ENCODE results near the gene ITPA.

ITPA gene

DNA sequence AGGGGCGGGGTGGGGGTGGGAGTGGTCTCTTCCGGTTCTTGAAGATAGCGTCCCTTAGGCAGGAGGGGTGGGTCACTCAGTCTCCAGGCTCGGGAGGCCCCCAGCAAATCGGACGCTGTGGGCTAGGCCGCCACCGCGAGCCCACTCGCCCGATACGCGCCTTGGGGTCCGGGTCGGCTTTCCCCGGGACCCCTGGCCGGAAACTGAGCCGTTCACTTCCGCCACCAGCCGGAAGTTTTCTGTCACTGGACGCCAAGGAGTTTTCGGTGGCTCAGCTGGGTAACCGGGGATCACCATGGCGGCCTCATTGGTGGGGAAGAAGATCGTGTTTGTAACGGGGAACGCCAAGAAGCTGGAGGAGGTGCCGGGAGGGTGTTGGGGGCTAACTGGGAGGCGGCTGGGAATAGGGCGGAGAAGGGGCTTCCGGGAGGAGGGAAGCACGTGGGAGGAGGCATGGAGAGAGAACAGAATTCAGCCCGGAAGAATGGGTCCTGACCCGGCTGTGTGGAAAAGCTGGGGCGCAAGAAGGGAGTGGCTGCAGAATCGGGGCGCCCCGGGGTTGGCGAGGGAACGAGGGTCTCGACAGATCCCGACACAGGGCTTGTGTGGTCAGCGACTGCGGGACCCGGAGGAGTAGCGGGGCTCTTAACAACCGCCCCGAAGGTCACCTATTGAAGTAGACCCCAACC is at the start of gene ITPA:
TSS of gene ITPA (plus strand) at position 242 of the 689 bp plus-strand sequence. CDS start at position 296, 54 bp downstream.
- peak; percentile 32 for DNase-seq

- no peak for DNase-seq
These were observed 48.9 kb upstream of the ITPA start for GRCh38 chr20:3160418-3160817.

GRCh38 chr20:3161316-3162079 is 47.8 kb upstream of the ITPA start:
- DNase-seq: no peak

DNA sequence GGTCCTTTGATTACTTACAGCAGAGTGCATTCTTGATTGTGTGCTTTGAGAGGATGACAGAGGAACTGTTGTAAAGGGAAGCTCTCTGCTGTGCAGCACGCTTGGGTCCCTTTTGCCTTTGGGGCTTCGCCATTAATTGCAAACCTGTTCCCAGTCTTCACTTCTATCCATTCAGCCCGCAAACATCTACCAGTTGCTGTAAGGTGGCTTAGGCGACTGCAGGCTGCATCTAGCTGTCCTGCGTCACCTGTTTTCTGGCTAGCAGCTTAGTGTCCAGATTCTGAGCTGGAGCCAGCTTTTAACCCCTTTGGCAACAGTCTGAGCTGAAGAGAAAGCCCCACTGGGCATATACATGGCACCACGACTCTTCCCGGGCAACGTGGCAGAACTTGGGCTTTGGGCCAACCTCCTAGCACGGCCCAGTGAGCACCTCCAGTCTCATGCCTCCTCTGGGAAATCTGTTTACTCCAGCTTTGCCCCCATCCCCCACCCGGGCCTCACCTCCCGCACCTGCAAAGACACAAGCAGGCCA is 47.2 kb upstream of the ITPA start:
- no peak for DNase-seq

DNA sequence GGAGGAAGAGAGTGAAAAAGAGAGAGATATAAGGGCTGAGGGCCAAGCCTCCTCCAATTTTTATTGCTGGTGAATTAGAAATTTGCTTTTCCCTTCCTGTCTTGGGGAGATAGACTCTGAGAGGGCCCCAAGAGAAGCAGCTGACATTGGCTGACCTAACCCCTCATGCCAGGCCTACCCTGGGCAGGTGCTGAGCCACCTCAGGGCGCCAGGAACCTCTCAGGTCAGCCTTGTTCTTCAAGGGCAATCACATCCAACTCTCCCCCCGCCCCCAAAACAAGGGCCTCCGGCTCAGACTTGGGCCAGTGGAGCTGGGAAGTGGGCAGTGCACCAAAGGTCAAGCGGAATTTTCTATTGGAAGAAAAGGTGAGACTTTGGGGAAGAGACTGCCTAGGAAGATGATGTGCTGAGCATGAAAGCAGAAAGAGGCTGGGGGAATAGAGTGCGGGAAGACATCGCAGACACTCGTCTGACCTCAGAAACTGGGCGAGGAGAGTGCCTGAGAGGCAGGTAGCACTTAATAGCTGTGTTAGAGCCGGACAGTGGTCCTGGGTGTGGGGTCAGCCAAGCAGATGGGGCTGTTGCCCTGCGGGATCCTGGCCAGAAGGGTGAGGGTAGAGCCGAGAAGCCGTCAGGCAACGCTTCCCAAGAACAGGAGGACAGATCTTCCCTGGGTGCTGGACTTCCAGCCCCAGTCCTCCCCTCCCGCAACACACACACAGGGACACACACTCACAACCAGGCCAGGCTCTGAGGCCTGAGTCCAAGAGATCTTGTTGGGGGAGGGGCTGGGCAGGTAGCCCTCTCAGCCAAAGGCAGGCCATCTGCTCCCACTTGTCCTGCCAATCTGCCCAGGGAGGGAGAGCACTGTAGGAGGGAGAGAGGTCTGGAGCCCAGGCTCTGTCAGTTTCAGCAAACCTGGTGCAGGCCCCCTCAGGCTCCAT is 45.9 kb upstream of the ITPA start:
- no peak for DNase-seq

DNA sequence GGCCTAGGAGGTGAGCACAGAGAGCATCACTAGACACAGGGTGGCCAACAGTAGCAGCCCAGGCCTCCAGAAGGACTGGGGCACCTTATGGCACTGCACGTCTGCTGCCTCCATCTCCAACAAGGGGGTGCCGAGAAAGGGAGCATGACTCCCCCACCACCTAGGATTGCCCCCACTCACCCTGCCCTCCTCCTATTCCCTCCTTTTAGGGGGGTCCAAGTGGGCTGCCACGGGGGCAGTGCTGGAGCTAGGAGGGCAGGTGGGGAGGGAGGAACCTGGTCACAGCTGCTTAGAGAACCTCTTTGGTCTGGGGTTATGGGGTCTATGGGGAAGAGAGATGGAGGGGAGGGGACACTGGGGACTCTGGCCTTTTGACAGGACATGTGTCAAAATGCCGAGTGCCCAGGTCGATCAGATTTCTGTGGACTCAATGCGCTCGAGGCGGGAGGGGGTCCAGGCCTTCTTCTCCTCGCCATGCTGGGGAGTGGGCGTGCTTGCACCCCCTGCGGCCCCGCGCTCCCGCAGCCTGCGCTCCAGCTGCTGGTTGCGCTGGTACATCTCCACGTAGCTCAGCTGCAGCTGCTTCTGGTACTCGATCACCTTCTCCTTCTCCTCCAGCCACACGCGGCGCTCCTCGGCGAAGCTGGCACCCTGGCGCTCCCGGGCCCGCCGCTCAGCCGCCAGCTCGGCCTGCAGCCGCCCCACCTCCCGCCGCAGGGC is 45.1 kb upstream of the ITPA start:
- no peak for DNase-seq

DNA sequence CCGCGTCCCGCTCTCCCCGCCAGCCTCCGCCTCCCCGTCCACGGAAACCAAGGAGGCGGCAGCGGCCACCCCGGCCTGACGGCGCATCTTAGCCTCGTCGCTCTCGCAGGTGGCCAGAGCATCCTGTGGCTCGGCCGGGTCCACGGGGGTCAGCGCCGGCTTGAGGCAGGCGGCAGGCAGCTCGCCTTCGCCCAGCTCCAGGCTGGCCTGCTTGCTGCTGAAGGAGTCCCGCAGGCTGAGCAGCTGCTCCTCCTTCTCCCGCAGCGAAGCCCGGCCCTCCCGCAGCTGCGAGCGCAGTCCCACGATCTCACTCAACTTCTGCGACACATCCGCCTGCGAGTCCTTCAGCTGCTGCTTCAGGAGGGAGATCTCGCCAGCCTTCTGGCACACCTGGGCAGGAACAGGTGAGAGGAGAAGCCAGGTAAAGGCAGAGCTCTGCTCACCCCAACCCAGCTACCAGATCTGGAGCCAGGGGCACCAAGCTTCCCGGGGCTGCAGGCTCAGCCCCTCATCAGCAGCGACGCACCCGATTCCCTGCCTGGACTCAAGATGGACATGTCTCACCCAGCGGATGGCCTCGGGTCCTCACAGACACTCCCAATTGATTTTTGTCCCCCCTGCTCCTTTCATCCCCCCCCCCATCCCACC is 44.4 kb upstream of the ITPA start:
- DNase-seq: no peak

- no peak for DNase-seq
These were observed 43.6 kb upstream of the ITPA start for GRCh38 chr20:3165473-3166337.

DNA sequence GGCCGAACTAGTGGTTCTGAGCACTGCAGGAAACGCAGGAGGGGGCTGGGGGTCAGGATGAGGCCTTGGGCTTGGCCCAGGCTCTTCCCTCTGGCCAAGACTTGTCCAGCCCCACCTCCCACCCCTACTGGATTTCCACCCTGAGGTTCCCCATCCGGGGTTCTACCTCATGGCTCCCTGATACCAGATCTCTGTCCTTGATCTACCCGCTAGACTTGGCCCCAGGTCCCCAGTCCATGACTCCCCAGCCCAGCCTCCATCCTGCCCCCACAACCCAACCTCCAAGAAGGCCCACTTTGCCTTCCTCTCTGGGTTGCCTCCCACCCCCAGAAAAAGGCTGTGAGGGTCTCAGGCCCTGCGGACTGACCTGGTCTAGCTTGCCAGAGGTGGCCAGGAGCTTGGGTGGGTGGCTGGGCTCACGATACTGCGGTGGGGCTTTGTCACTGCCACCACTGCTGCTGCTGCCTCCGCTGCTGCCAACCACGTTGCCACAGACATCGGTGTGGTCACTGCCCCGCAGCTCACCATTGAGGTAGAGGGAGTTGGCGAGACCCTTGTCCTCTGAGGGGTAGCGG is 42.9 kb upstream of the ITPA start:
- DNase-seq: no peak

DNA sequence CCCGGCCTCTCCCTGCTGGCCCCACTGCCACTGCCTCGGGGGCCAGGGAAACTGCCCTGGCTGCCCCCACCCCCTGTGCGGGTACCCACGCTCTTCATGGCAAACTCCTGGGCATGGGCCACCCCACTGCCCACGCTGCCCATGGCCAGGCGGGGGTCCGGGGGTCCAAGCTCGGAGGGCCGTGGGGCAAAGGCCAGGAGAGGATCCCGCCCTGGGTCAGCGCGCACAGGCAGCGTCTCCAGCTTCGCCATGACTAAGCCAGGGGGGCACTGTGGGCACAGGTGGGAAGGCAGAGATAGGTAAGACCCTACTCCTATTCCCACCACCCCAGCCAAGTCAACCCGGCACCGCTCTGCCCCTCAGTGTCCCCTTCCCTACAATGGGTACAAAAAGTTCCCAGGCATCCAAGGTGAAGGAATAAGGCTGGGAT is 42.4 kb upstream of the ITPA start:
- no peak for DNase-seq

- DNase-seq: no peak
These were observed 41.6 kb upstream of the ITPA start for GRCh38 chr20:3167738-3168078.

GRCh38 chr20:3168079-3168828 is 41.0 kb upstream of the ITPA start:
- no peak for DNase-seq

DNA sequence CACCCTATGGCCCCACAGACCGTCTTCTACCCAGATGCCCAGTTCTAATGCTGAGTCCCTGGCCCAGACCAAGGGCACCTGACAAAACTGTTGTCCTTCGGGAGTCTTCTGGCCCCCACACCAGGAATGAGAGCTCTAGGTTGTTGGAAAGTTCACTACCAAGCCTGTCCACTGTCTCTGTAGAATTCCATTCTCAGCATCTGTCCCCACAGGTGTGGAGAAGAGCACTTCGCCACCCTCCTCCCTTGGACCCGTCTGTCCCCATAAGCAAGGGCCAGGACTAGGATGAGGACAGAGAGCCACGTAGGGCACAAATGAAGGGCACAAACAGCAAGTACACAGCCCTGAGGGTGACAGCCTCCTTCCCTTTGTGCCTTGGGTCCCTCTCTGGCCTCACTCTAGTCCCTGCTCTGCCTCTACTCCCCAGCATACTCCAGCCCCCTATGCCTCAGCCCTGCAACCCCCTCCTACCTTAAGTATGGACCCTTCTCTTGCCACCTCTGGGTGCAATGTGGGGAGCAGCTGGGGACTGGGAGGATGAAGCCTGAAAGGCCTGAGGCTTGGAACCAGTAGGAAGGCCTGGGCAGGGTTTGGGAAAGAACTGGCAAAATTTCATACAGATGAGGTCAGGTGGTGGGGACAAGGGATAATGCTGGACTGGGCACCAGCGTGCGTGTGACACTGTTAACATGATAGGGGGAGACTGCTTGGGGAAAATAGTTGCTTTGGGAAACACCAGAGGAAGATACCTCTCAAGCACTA is 40.3 kb upstream of the ITPA start:
- DNase-seq: no peak

DNA sequence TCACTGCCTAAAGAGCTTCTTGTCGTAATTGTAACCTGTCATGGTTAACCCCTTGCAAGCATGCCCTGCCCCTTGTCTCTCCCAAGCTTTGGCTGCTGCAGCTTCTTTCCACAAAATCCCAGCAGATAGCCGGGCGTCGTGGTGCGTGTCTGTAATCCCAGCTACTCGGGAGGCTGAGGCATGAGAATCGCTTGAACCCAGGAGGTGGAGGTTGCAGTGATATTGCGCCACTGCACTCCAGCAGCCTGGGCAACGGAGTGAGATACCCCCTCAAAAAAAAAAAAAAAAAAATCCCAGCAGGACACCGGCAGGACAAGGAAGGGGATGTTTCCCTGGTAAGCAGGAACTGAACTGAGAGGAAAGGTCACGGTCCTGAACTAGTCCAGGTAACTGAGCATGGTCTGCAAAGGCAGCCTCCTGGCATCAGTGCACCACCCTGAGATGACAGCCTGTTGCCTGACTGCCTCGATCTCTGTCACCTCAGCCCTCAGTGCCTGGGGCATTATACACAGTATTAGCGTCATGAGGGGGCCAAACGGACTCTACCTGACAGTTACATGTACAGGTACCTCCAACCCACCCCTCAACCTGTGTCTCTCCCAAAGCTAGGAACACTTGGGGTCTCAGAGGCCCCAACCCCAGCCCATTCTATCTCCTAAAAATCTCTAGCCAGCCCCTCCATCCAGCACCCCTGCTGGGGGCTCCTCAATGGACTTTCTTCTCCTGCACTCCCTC is 37.7 kb upstream of the ITPA start:
- DNase-seq: no peak

GRCh38 chr20:3172126-3172932 is 37.0 kb upstream of the ITPA start:
- DNase-seq: no peak

GRCh38 chr20:3172933-3173609 is 36.2 kb upstream of the ITPA start, which contains the start of gene LZTS3:
Gene LZTS3, minus strand, starts transcription at chr20:3173549. Its CDS starts 6,386 bp downstream, at chr20:3167163.
- DNase-seq: peak; percentile 33

Data from GDM1 (cell line).